Liver (tissue), 3 donors: ENCODE measurements around the gene THG1L.

Experiments used
- RAD21 ChIP-seq, 2 donors: IDR thresholded peaks; 2 replicates each; pipeline ENCODE4 v1.6.1; 2016; ENCODE audit warnings: antibody characterized with exemption in 2 of 2, mild to moderate bottlenecking in 2 of 2
- REST ChIP-seq: IDR thresholded peaks from 2 replicates; pipeline ENCODE4 v1.6.1; 2016; ENCODE audit warnings: antibody characterized with exemption, mild to moderate bottlenecking
- TAF1 ChIP-seq: conservative IDR thresholded peaks from 2 replicates; pipeline ENCODE4 v1.6.1; 2016; ENCODE audit warnings: antibody characterized with exemption, mild to moderate bottlenecking
- TF ChIP-seq, protein P1 (sequence below): IDR thresholded peaks from 2 replicates; pipeline ENCODE4 v1.6.1; 2016; ENCODE audit warnings: antibody characterized with exemption
- TF ChIP-seq, protein P2 (sequence below): fragments of 150-350 bp; IDR thresholded peaks from 2 replicates; pipeline ENCODE4 v1.5.1; 2017; ENCODE audit warnings: improper control_type of control experiment, low read depth, low read length; ENCODE audit not compliant: missing input control
- donor health status: healthy.
- donor health status: healthy.

DNA sequence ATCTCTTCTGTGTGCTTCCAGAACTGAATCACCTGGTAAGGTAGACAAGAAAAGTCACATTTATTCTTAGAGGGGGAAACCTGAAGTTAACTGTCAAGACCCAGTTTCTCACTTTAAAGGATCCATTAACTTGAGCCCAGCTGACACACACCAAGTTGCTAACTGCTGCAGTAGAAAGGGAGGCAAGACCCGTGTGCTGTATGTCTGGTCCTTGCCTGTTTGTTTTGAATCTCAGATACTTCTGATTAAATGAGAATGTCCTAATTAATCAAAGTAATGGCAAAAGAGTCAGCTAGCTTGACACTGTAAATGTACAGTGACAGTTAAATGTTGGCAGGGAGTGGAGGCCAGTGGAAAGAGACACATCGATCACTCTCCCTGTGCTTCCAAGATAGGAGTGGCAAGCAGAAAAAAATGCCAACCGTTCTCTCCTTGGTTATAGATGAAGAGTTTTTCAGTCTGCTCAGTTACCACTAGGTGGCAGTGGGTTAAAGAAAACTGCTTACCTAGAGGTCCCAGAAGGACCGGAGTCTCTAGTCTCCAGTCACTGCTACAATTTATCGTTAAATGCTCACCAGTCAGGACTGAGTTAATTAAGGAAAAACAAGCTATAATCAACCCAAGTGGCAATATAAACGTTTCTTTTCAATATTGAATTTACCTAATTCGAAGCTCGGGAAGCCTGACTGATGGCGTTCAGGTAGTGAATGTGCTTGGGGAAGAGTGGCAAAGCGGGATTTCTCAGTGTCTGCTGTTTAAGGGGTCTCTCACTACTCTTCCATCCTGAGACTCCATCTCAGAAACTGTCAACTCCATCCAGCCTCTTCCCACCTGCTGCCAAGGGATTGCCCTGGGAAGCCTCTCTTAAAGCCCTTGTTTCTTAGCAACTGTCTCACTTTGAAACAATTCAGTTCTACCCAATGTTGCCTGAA lies 30.7 kb downstream of the THG1L start:
- no peak for TF ChIP-seq REST
- TF ChIP-seq, protein P1, sequence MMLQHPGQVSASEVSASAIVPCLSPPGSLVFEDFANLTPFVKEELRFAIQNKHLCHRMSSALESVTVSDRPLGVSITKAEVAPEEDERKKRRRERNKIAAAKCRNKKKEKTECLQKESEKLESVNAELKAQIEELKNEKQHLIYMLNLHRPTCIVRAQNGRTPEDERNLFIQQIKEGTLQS = no peak
- TF ChIP-seq TAF1 = no peak
- TF ChIP-seq, protein P2, sequence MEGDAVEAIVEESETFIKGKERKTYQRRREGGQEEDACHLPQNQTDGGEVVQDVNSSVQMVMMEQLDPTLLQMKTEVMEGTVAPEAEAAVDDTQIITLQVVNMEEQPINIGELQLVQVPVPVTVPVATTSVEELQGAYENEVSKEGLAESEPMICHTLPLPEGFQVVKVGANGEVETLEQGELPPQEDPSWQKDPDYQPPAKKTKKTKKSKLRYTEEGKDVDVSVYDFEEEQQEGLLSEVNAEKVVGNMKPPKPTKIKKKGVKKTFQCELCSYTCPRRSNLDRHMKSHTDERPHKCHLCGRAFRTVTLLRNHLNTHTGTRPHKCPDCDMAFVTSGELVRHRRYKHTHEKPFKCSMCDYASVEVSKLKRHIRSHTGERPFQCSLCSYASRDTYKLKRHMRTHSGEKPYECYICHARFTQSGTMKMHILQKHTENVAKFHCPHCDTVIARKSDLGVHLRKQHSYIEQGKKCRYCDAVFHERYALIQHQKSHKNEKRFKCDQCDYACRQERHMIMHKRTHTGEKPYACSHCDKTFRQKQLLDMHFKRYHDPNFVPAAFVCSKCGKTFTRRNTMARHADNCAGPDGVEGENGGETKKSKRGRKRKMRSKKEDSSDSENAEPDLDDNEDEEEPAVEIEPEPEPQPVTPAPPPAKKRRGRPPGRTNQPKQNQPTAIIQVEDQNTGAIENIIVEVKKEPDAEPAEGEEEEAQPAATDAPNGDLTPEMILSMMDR = peak; percentile 75
- TF ChIP-seq RAD21 (IDR thresholded peaks at IDR 0.05) = peak; percentile 85 to 90
